Neural cell (in vitro differentiated cells): ENCODE measurements around the gene CRIM1. TPM values are rescaled to one million over a fixed set of nuclear protein-coding genes. Genes with fewer than 3 reads are reported as not detected.

ENCODE experiments used
- H2AFZ ChIP-seq: fragments of 200-600, 300-800 bp; sonication (generic), shearing (Covaris generic); 2 replicates; pipeline ENCODE4 v1.6.0; 2014; ENCODE audit warnings: low read depth, mild to moderate bottlenecking, antibody characterized with exemption, low read length, moderate library complexity
- H3F3A ChIP-seq: fragments of 200-600 bp; shearing (Covaris generic); 2 replicates; pipeline ENCODE4 v1.6.1; 2016; ENCODE audit warnings: mild to moderate bottlenecking, moderate library complexity, mixed read lengths, antibody characterized with exemption, low read length; ENCODE audit not compliant: insufficient read depth, poor library complexity, severe bottlenecking
- H3K27ac ChIP-seq: fragments of 200-600, 300-800 bp; sonication (generic), shearing (Covaris generic); 2 replicates; pipeline ENCODE4 v1.5.1; 2014; ENCODE audit warnings: mild to moderate bottlenecking, low read length, moderate library complexity
- H3K27me3 ChIP-seq: fragments of 300-800, 200-600 bp; sonication (generic), shearing (Covaris generic); 2 replicates; pipeline ENCODE4 v1.6.0; 2014; ENCODE audit warnings: mild to moderate bottlenecking, low read depth, low read length, moderate library complexity; ENCODE audit not compliant: insufficient read depth
- H3K36me3 ChIP-seq: fragments of 300-800, 200-600 bp; sonication (generic), shearing (Covaris generic); 2 replicates; pipeline ENCODE4 v1.5.1; 2014; ENCODE audit warnings: mild to moderate bottlenecking, antibody characterized with exemption, low read length, moderate library complexity; ENCODE audit not compliant: insufficient read depth
- H3K4me2 ChIP-seq: fragments of 300-800, 200-600 bp; sonication (generic), shearing (Covaris generic); 2 replicates; pipeline ENCODE4 v1.6.0; 2014; ENCODE audit warnings: mild to moderate bottlenecking, low read length
- H3K4me3 ChIP-seq: fragments of 300-800, 200-600 bp; sonication (generic), shearing (Covaris generic); 2 replicates; pipeline ENCODE4 v1.5.1; 2014; ENCODE audit warnings: mild to moderate bottlenecking, low read length, moderate library complexity
- H3K79me2 ChIP-seq: fragments of 200-600 bp; shearing (Covaris generic); replicated peaks from 2 replicates; pipeline ENCODE4 v1.6.0; 2014; ENCODE audit warnings: mild to moderate bottlenecking, low read length, moderate library complexity; ENCODE audit not compliant: insufficient read depth
- H3K9ac ChIP-seq: fragments of 300-800, 200-600 bp; sonication (generic), shearing (Covaris generic); 2 replicates; pipeline ENCODE4 v1.6.1; 2016; ENCODE audit warnings: mild to moderate bottlenecking, low read length, mixed read lengths
- H3K9me2 ChIP-seq: fragments of 200-600 bp; shearing (Covaris generic); 2 replicates; pipeline ENCODE4 v1.6.1; 2016; ENCODE audit warnings: mild to moderate bottlenecking, low read length, mixed read lengths; ENCODE audit not compliant: insufficient read depth
- H3K9me3 ChIP-seq: fragments of 200-600, 300-800 bp; sonication (generic), shearing (Covaris generic); 2 replicates; pipeline ENCODE4 v1.6.1; 2016; ENCODE audit warnings: mild to moderate bottlenecking, mixed run types, low read length, moderate library complexity, mixed read lengths
- H4K20me1 ChIP-seq: fragments of 200-600 bp; shearing (Covaris generic); 2 replicates; pipeline ENCODE4 v1.6.1; 2016; ENCODE audit warnings: mild to moderate bottlenecking, mixed run types; ENCODE audit not compliant: insufficient read depth
- CTCF ChIP-seq: fragments of 450-650 bp; IDR thresholded peaks from 2 replicates; pipeline ENCODE4 v1.5.1; 2014; ENCODE audit warnings: antibody characterized with exemption, mild to moderate bottlenecking, moderate library complexity; ENCODE audit not compliant: poor library complexity, severe bottlenecking
- EP300 ChIP-seq: fragments of 450-650 bp; conservative IDR thresholded peaks from 2 replicates; pipeline ENCODE4 v1.6.1; 2014; ENCODE audit warnings: antibody characterized with exemption, mild to moderate bottlenecking, moderate library complexity; ENCODE audit not compliant: poor library complexity, severe bottlenecking
- EZH2 ChIP-seq: fragments of 200-600, 300-800 bp; shearing (Covaris generic), sonication (generic); IDR thresholded peaks from 2 replicates; pipeline ENCODE4 v1.6.1; 2014; ENCODE audit warnings: antibody characterized with exemption, low read length, borderline replicate concordance, mild to moderate bottlenecking; ENCODE audit not compliant: insufficient read depth, poor library complexity, severe bottlenecking
- MXI1 ChIP-seq: fragments of 450-650 bp; conservative IDR thresholded peaks from 2 replicates; pipeline ENCODE4 v1.6.1; 2014; ENCODE audit warnings: antibody characterized with exemption, mild to moderate bottlenecking; ENCODE audit not compliant: poor library complexity, severe bottlenecking
- POLR2AphosphoS5 ChIP-seq: IDR thresholded peaks from 2 replicates; pipeline ENCODE4 v1.6.1; 2012
- RAD21 ChIP-seq: fragments of 450-650 bp; conservative IDR thresholded peaks from 2 replicates; pipeline ENCODE4 v1.6.1; 2014; ENCODE audit warnings: antibody characterized with exemption, mild to moderate bottlenecking, moderate library complexity
- REST ChIP-seq: IDR thresholded peaks from 2 replicates; pipeline ENCODE4 v1.6.1; 2012; ENCODE audit warnings: borderline replicate concordance
- SMC3 ChIP-seq: fragments of 450-650 bp; conservative IDR thresholded peaks from 2 replicates; pipeline ENCODE4 v1.6.1; 2014; ENCODE audit warnings: antibody characterized with exemption, mild to moderate bottlenecking, moderate library complexity; ENCODE audit not compliant: poor library complexity
- TAF1 ChIP-seq: IDR thresholded peaks from 2 replicates; pipeline ENCODE4 v1.6.1; 2012; ENCODE audit warnings: low read depth
- polyA plus RNA-seq: library from polyadenylated mRNA; depleted of rRNA; stranded (reverse); fragments of >200 nt; gene quantifications from 2 replicates; pipeline ENCODE4 v1.2.3, GENCODE V29; 2014

The CRIM1 gene
- polyA plus RNA-seq, 1 donor from 2014 or later: 6.7 TPM

GRCh38 chr2:36516136-36516870 is 160.7 kb downstream of the CRIM1 start:
- Histone ChIP-seq H3K4me3 (no peak overlapping the region), H2AFZ (no peak overlapping the region), H3K27ac (no peak overlapping the region), H3F3A (no peaks in the 10 kb centered on the region), H4K20me1 (no peaks in the 10 kb centered on the region), H3K27me3 (no peaks in the 10 kb centered on the region), H3K9ac (no peak overlapping the region), H3K36me3 (no peaks in the 10 kb centered on the region), H3K79me2 (no peaks in the 10 kb centered on the region), H3K9me2 (no peaks in the 10 kb centered on the region), H3K4me2 (no peak overlapping the region), H3K9me3 (no peaks in the 10 kb centered on the region)
- TF ChIP-seq REST (no peak), EZH2 (no peak), POLR2AphosphoS5 (no peak), SMC3 (no peak), EP300 (no peak), MXI1 (no peak), RAD21 (no peak)

GRCh38 chr2:36520431-36520830 is 164.9 kb downstream of the CRIM1 start:
- no peaks in the 10 kb centered on the region for H3K27me3 ChIP-seq
- H3K79me2 ChIP-seq: no peaks in the 10 kb centered on the region
- H3K36me3 ChIP-seq: no peaks in the 10 kb centered on the region
- no peaks in the 10 kb centered on the region for H4K20me1 ChIP-seq
- no peak overlapping the region for H3K4me3 ChIP-seq
- H3F3A ChIP-seq: no peaks in the 10 kb centered on the region
- H3K9me3 ChIP-seq: no peaks in the 10 kb centered on the region
- H3K9ac ChIP-seq: no peak overlapping the region
- no peak overlapping the region for H2AFZ ChIP-seq
- H3K9me2 ChIP-seq: no peaks in the 10 kb centered on the region
- TF ChIP-seq TAF1 (no peak), MXI1 (no peak), EZH2 (no peak), POLR2AphosphoS5 (no peak)
- no peak overlapping the region for H3K4me2 ChIP-seq
- H3K27ac ChIP-seq: no peak overlapping the region

- H3K9ac ChIP-seq: no peak overlapping the region
- H3K9me2 ChIP-seq: no peaks in the 10 kb centered on the region
- H3K79me2 ChIP-seq: no peaks in the 10 kb centered on the region
- no peaks in the 10 kb centered on the region for H3K27me3 ChIP-seq
- no peak overlapping the region for H2AFZ ChIP-seq
- no peaks in the 10 kb centered on the region for H3K36me3 ChIP-seq
- H3K4me3 ChIP-seq: no peak overlapping the region
- H3F3A ChIP-seq: no peaks in the 10 kb centered on the region
- H3K4me2 ChIP-seq: no peak overlapping the region
- H4K20me1 ChIP-seq: no peaks in the 10 kb centered on the region
- H3K27ac ChIP-seq: no peak overlapping the region
- no peaks in the 10 kb centered on the region for H3K9me3 ChIP-seq
- TF ChIP-seq EZH2: no peak
- TF ChIP-seq TAF1: no peak
- TF ChIP-seq CTCF: no peak
- no peak for TF ChIP-seq SMC3
- no peak for TF ChIP-seq REST
- TF ChIP-seq EP300: no peak
- TF ChIP-seq MXI1: no peak
- TF ChIP-seq POLR2AphosphoS5: no peak
- TF ChIP-seq RAD21: no peak
Measured at GRCh38 chr2:36523153-36523552, 167.6 kb downstream of the CRIM1 start.
